ENCODE data around the gene SFRP4. TPM values are rescaled to one million over a fixed set of nuclear protein-coding genes. Genes with fewer than 3 reads are reported as not detected.
"Not testable (repeated sequence)": the region's sequence is repeated elsewhere in the genome, so short reads cannot be mapped to it uniquely, and the experiment has no call there.

SFRP4 gene
- 0.43 TPM for total RNA-seq

DNA sequence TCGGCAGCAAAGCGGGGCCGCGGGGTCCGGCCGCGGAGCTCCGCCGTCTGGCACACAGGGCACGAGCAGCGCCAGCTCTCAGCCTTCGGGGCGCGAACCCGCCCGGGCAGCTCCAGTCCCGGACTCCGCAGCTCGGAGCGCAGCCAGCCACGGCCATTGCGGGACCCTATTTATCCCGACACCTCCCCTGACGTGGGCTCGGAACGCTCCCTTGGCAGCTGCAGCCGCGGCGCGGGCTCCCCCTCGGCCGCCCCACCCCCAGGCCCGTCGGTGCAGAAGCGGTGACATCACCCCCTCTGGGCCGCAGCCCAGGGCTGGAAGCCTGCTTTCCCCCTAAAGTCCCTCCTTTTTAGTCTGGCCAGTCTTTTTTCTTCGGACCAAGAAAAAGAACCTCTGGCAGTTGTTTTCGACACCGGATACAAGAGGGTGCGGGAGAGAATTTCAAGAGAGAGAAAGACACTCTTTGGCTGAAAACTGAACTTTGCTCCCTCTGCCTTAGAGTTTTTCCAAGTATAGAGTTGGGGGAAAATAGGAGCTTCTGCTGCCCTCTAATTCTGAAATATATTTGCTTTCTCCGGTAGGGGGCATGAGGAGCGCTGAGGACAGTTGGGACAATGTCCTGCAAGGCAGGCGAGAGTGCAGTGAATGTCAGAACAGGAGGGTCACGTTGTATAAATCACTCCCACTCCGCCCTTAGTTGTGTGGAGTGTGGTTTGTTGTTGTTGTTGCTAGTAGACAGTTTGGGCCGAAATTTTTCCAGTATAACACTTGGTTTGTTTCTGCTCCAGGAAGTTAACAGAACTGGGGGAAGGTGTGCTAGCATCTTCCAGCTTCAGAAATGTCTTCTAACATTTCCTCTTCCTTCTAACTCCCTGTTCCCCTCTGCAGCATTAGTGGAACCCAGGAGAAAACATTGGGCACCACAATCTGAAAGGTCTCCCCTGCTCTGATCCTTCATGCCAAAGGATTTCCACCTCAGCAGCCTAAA is at the start of gene SFRP4:
Gene SFRP4, minus strand, starts transcription at position 145 of the 988 bp plus-strand sequence. CDS start 280 bp downstream, outside the sequence.
- peak; percentile 22 for DNase-seq (ENCODE audit: low spot score)

DNA sequence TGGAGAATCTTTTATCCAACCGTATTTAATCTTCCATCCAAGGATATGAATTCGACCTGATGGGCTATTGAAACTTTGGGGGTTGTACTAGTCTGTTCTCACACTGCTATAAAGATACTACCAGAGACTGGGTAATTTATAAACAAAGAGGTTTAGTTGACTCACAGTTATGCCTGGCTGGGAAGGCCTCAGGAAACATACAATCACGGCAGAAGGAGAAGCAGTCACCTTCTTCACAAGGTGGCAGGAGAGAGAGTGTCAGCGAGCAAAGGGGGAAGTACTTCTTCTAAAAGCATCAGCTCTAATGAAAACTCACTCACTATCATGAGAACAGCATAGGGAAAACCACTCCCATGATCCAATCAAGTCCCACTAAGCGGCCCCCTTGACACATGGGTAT is 47.6 kb upstream of the SFRP4 start:
- DNase-seq (ENCODE audit: low spot score), result no peak

DNA sequence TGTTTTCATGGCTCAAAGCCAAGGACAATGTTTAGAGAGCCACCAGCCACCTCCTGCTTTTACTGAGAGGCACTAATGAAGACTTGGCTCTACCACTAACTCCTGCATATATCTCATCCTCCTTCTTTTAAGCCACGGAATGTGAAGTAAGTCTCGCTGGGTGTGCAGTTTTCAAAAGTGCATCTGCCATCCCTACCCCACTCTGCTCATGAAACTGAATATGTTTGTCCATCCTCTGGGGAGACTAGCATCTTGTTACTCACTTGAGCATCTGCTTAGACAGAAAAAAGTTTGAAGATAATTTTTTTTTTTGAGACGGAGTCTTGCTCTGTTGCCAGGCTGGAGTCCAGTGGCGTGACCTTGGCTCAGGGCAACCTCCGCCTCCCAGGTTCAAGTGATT is 44.6 kb upstream of the SFRP4 start:
- no peak for DNase-seq (ENCODE audit: low spot score)

DNA sequence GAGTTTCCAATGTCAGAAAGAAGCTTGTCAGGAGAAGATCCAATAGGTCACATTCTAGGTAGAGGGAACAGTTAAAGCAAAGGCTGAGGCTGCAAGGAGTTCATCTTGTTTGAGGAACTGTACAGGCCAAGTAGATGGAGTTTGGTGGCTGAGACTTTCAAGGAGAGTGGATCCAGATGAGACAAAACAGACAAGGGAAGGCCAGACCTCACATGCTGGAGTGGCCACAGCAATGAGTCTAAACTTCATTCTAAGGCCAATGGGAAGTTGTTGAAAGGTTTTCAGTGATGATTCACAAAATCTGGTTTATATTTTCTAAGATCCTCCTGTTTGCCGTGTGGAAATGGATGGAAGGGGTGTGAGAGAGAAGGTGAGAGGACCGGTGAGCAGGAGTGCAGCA is 43.9 kb upstream of the SFRP4 start:
- no peak for DNase-seq (ENCODE audit: low spot score)

DNA sequence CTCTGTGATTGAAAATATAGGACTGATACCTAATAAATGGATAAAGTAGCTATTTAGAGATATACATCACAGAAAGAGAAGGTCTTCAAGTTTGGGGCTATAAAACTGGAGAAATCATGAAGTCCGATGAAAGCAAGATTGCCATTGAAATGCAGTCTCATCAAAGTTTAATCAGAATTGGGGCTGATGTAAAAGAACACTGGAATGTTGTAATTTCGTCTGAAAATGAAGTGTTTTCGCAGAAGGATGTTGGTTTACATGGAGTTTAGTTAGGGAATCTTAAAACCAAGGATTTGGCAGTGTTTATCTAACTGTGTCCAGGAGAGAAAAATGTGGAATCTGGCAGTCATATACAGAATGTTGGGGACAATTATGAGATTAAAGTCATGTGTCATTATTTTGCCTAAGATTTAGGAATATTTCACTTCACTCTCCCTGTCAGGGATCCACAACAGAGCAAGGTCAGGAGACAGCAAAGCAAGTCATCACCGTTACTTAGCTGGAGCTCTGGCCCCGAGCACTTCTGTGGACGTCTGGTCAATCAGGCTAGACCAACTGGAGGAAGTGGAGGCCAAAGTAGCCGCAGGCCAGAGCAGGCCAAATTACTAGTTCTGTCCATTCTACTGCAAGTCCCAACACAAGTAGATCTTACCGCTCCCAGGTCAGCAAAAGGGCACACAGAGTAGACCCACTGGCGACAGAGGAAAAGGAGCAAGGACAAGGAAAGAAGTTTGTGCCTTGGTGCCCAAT is 40.8 kb upstream of the SFRP4 start:
- DNase-seq (ENCODE audit: low spot score), result no peak

DNA sequence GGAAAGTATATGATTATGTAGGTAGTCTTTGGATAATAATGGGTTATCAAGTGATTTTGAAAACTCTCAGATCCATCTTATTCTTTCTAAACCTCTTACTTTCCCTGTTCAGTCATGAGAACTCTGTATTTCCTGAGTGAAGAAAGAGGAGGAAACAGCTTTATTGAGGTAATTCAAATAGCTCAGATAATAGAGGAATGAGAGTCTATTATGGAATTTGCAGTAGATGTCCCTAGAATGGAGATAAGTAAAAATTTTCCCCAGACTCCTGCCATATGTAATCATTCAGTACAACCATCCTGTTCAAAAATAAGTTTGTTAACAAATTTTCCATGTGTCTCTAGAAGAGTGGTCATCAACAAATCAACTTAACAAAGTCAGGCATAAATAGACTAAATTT is 40.2 kb upstream of the SFRP4 start:
- DNase-seq (ENCODE audit: low spot score), result no peak

DNA sequence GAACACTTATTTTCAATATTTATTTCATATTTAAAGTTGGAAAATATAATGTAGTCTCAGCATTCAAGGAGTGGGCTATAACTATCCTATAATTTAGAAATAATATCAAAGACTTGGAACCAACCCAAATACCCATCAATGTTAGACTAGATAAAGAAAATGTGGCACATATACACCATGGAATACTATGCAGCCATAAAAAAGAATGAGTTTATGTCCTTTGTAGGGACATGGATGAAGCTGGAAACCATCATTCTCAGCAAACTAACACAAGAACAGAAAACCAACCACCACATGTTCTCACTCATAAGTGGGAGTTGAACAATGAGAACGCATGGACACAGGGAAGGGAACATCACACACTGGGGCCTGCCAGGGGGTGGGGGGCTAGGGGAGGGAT is 37.6 kb upstream of the SFRP4 start:
- DNase-seq (ENCODE audit: low spot score), result not testable (repeated sequence)

DNA sequence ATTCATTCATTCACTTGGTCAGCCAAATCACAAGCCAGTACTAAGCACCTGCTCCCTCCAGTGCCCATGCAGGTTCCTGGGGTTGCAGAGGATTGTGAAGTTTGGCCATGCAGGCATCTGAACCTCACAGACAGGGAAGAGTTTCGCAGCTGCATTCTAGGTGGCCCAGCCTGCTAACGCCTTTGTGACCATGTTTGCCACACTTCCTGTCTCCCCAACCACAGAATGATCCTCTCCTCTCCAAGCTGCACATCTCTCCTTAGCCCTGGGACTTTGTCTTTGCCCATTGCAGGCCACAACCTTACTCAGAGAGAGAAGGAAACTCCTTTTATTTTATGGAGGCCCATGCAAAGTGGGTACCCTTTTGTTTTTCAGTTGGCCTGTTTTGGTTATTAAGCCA is 35.6 kb upstream of the SFRP4 start:
- DNase-seq (ENCODE audit: low spot score), result no peak

DNA sequence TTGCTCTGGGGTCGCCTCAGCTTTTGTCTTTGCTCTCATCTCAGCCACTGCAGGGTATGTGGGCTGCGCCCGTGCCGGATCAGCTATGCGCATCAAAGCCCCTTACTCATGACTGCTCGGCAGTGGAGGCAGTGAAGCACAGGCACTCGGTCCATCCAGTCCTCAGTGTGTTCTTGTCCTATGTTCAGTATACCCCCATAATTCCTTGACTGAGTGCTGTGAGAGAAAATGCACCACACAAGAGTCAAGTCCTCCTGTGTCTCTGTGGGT is 31.3 kb upstream of the SFRP4 start:
- no peak for DNase-seq (ENCODE audit: low spot score)

DNA sequence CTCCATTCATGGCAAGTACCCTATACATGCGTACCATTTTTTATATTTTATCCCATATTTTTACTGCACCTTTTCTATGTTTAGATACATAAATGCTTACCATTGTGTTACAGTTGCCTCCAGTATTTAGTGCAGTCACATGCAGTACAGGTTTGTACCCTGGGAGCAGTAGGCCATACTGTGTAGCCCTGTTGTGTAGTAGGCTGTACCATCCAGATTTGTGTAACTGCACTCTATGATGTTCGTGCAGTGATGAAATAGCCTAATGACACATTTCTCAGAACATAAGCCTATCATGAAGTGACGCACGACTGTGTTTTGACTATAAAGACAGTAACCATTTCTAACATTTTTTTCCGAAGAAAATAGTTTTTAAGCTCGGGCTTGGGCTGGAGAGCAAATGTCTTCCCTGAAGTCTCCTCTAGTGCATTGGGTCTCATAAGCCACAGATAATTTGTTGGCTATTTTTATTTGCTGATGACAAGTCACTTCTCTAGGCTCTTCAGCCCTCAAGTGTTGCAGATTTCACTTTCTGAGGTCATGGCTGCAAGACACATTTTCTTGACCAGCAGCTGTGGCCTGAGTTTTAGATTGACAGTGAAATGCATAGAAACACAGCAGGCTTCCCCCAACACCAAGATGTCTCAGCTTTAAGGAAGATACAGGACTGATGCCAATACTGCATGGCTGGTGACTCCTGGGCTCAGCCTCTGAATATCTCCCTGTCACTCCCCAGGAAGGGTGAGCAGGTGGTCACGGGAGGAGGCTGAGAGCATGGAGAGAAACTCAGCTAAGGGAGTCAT is 30.7 kb upstream of the SFRP4 start:
- DNase-seq (ENCODE audit: low spot score), result no peak

DNA sequence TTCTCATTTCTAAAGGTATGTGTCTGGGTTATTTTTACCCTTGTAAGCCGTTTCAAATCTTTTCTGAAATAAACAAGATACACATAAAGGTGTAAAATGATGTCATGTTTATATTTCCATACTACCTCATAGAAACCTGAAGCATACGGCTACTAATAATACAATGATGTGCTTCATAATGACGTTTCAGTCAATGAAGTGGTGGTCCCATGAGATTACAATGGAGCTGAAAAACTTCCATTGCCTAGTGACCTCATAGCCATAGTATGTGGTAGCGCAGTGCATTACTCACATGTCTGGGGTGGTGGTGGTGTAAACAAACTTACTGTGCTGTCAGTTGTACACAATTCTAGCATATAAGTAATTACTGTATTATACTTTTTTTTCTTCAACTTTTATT is 28.7 kb upstream of the SFRP4 start:
- DNase-seq (ENCODE audit: low spot score), result no peak

DNA sequence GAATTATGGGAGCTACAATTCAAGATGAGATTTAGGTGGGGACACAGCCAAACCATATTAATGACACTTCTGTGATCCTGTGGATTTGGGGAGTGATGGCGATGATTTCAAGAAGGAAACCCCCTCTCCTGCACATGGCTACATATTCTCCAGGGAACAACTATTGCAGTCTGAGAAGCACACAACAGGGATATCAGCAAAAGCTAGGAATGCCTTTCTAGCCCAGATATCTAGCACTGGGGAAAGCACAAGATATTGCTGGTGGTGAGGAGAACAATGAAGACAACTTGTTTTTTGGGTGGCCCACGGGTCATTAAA is 28.1 kb upstream of the SFRP4 start:
- no peak for DNase-seq (ENCODE audit: low spot score)

DNA sequence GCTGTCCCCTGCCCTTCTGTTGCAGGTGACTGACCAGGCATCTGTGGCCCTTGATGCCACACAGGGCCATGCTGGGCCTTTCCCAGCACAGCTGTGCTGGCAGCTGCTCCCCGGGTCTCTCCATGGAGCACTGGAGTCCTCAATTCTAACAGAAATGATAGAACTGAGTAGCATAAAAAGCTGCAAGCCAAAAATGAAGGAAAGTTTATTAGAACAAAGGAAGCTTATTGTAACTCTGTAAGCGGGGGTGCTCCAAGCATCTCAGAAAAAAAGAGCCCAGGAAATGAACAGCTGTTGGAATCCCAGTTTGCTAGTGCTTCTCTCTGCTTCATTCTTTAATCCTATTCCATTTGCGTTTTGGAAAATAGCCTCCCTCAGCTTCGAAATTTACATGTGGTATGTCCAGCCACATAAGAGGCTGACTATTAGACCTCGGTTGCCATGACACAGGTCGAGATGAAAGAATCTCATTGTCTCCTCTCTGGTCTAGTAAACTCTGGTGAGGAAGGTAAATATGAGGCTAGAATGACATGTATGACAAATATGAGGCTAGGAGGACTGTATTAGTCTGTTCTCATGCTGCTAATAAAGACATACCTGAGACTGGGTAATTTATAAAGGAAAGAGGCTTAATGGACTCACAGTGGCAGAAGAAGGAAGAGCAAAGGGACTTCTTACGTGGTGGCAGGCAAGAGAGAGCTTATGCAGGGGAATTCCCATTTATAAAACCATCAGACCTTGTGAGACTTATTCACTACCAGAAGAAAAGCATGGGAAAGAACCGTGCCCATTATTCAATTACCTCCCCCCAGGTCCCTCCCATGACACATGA is 27.5 kb upstream of the SFRP4 start:
- DNase-seq (ENCODE audit: low spot score), result no peak

DNA sequence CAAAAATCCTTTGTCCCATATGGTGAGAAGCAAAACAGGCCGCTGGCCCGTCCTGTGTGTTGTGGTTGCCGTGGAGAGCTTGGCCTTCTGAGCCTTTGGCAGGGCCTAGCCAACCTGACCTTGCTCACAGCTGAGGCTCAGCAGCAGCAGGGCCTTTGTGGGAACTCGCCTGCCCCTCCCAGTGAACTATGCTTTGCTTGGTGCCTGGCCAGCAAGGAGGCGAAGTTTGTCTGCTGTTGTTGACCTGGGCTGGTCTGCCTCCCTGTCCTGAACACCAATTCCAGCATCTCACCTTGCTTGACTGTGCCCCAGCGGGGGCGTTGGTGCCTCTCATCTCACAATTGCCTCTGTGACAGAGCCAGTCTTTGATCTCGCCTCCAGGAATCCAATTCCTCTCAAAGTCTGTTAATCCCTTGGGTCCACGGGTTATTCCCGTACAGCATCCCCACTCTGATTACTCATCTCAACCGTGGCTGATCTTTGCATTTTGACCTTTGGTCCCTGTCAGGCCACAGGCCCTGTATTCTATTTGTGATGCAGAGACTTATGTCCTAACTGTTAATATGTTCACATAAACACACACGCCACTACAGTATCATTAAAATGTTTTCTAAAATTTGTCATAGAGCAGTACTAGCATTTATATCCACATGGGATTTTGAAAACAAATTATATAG is 26.5 kb upstream of the SFRP4 start:
- DNase-seq (ENCODE audit: low spot score), result peak; percentile 60

DNA sequence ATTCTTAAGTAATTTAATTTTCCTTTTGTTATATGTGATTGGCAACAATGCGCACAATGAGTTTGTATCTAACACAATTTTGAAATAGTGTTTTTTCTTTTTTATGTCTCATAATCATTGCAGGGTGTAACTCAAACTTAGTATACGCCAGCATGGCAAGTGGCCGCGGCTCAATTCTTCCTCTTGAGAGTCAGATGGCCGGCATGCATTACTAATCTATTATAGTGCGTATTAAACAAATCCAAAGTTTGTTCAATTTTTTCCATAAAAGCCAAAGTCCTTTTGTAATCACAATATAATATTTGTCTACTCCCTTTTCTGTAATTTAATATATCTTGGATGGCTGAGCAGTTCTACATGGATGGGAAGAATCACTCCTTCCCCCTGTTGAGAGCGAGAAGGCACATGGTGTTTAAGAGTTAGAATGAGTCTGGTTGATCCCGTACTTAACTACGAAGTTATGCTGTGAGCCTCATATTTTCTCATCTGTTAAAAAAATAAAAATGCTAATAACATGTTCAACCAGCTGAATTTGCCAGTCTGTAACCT is 16.5 kb upstream of the SFRP4 start:
- DNase-seq (ENCODE audit: low spot score), result no peak

DNA sequence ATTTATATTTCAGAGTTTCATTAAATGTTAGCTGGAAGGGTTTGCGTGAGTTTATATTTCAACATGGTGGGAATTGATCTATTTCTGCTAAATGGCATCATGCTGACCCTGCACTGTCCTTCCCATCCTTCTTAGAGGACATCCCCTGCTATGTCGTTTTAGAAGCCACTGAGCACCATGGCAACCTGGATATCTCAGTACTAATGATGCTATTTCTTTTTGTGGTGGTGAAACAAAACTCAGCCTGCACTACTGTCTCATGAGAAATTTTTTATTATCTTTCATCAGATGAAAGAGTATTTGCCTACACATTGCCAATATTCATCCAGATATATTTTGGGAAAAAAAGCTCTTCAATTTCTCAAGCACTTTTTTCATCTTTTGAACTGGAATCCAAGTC is 15.9 kb upstream of the SFRP4 start:
- DNase-seq (ENCODE audit: low spot score), result no peak

DNA sequence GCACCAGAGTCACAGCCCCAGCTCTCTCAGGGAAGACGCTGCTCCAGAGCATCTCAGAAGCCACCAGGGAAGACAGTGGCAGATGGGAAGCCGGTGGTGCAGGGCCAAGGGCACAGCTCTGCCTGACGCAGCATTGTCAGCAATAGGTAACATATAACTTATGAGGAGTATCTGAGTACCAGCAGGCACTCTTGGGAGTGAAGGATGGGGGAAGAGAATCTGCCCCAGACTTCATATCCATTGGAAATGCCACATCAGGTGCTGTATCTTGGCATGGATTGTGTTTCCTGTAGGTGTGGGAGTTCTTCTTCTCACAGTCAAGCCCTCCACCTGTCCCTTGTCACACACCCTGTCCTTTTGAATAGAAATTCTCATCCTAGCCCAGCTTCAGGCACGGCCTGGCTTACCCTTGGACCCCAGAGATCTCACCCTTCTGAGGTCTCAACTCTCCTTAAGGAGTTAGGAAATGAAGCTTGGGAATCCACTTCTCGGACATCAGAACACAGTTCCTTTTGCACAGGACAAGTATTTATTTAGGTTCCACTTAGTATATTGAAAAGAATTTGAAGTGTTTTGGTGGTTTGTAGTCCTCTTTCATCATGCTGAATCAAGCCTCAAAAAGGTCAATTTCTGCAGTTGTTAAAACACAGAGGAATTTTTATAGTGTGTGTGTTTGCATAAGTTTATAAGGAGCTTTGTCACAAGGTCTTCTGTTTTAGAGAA is 13.8 kb upstream of the SFRP4 start:
- DNase-seq (ENCODE audit: low spot score), result no peak

DNA sequence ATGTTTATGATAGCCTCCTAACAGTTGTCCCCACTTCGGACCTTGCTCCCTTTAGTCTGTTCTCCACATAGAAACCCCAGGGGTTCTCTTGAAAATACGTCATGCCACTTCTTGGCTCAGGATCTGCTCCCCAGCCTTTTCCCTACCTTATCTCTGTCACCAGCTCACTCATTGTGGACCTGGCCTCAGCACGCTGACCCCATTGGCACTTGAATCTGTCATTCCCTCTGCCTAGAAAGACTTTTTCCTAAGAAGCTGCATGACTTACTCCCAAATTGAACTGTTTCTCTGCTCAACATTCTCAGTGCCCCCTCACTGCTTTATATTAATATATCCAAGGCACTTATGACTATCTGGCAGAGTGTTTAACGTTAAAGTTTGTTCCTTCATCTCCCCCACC is 12.3 kb upstream of the SFRP4 start:
- no peak for DNase-seq (ENCODE audit: low spot score)

DNA sequence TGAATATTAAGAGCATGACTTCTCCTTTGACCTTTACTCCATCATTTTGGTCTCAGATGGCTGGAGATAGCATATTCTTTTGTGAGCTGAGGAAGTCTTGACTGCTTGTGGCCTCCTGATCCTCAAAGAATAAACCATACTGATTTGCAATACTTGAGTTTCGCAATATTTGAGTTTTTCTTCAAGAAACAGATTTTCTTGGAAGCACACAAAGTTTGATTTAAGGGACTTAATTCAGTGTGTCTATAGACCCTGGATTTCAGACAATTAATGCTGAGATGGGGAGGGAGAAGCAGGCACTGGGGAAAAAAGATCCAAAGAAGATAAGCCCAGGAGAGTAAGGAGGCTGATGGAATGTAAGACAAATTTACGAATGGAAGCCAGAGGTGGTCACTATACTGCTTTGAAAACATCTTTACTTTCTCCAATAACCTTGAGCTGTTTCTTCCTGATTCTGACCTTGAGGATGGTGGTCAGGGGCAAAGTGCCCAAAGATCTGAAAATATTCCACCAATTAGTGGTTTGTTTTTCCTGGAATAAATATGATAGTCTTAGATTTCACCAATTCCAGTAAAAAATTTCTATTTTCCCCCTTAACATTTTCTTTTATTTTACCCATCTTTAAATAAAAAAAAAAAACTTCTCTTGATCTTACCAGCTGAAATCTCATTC is 11.3 kb upstream of the SFRP4 start:
- no peak for DNase-seq (ENCODE audit: low spot score)

DNA sequence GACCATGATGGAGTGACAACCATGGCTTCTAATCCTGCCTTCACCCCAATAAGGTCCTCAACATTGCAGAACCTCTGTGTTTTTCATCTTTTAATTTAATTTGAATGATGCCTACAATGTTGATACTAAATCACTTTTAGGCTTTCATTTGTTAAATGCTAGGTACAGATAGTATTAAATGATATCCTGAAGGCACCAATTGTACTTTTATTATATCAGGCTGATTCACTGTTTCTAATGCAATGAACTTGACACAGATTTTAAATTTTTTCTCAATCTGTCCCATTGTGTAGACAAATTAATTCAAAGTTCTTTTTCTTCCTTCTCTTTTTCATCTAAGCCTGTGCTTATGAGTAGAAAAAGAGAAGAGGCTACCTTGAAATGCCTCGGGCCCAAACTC is 9.0 kb upstream of the SFRP4 start:
- DNase-seq (ENCODE audit: low spot score), result no peak

Measured in mucosa of gallbladder (tissue), 1 donor.